HUES64 (cell line): ENCODE measurements around the gene SLC39A11.

ENCODE experiments used
- H3K27ac ChIP-seq: 2 replicates; pipeline ENCODE4 v1.7.0; 2013; ENCODE audit warnings: low read depth, low read length, inconsistent platforms
- H3K27me3 ChIP-seq: 2 replicates; pipeline ENCODE4 v1.6.1; 2013; ENCODE audit warnings: mild to moderate bottlenecking, low read length; ENCODE audit not compliant: insufficient read depth
- H3K36me3 ChIP-seq: 2 replicates; pipeline ENCODE4 v1.6.1; 2013; ENCODE audit warnings: mild to moderate bottlenecking, low read length; ENCODE audit not compliant: insufficient read depth
- H3K4me1 ChIP-seq: 2 replicates; pipeline ENCODE4 v1.6.1; 2013; ENCODE audit warnings: mild to moderate bottlenecking, low read length, moderate library complexity; ENCODE audit not compliant: insufficient read depth
- H3K4me3 ChIP-seq: 2 replicates; pipeline ENCODE4 v1.5.1; 2013; ENCODE audit warnings: mild to moderate bottlenecking, low read length, moderate library complexity
- H3K9ac ChIP-seq: 2 replicates; pipeline ENCODE4 v1.6.1; 2013; ENCODE audit warnings: mild to moderate bottlenecking, low read depth, low read length
- H3K9me3 ChIP-seq: 2 replicates; pipeline ENCODE4 v1.6.1; 2013; ENCODE audit warnings: low read depth, low read length; ENCODE audit not compliant: insufficient read depth
- whole genome bisulfite sequencing: fragments of 150-250, 120-280 bp; methylation state at CpG from one replicate; pipeline ENCODE4 v1.1.7; 2013; ENCODE audit warnings: missing lambda C conversion rate; 5-methylcytosine and 5-hydroxymethylcytosine counted together

The SLC39A11 gene

DNA sequence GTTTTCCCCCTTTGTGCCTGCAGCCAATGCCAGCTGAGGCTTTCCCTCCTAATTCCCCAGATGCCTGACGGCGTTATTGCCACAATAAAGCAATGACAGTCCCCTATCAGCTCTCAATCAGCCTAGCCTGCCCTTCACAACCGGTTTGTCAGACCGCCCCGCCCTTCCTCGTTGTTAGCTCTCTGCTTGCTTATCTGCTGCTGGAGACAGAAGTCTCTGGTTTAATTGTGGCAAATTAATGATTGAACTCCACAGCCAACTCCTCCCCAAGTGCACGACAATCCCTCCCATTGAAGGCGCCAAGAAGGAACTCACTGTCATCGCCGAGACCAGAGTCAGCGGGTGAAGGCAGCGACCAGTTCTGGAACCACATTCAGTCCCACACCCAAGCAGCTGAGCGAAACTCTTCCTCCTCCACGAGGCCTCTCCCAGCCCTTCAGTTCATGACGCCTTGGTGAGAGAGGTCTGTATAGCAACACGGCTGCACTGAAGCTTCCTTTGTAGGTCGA lies 474.4 kb downstream of the SLC39A11 start:
- WGBS = 74% methylated on average over 17 of the region's 17 CpGs
- Histone ChIP-seq H3K27ac (no peak overlapping the region), H3K9ac (no peak overlapping the region), H3K4me3 (no peak overlapping the region), H3K36me3 (no peaks in the 10 kb centered on the region), H3K27me3 (peaks cover 8% of the 10 kb centered on the region; the same call in 1 of the 2 replicates), H3K4me1 (peaks cover 16% of the 10 kb centered on the region; the same call in 1 of the 2 replicates), H3K9me3 (no peaks in the 10 kb centered on the region)

DNA sequence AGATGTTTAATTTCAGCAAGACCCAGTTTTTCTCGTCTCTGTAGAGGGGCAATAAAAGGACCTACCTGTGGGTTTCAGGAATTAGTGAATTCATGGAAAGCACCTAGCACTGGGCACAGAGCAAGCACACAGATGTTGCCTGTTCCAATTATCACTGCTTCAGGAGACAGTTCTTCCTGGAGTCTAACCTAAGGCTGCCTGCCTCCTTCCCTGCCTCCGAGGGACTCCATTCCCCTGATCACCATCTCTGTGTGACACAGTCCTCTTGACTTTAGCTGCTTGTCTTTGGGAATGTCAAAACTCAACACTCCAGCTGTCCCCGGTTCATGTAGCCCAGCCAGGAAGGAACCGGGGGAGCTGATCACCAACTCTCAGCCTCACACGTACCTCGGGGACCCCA lies 474.9 kb downstream of the SLC39A11 start:
- no peak overlapping the region for H3K27ac ChIP-seq
- H3K27me3 ChIP-seq = peaks cover 8% of the 10 kb centered on the region; the same call in 1 of the 2 replicates
- no peaks in the 10 kb centered on the region for H3K36me3 ChIP-seq
- peaks cover 16% of the 10 kb centered on the region; the same call in 1 of the 2 replicates for H3K4me1 ChIP-seq
- H3K4me3 ChIP-seq = no peak overlapping the region
- H3K9me3 ChIP-seq = no peaks in the 10 kb centered on the region
- WGBS = 90% methylated on average over 6 of the region's 6 CpGs
- no peak overlapping the region for H3K9ac ChIP-seq

DNA sequence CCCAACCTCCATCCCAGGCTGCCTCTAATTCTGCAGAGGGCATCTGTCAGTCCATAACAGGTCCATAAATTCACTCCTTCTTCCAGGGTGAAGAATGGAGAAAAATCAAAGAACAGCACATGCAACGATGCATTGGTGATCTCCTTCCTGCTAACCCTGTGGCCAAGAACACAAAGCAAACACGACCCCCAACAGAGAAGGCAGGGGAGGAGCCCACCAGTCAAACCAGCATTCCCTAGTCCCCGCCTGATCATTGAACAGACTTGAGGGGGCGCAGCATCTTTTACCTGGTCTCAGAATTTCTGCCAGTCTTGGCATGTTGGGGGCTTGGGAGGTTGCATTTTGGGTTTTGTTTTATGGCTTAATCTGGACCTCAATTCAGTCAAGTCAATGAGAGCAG lies 476.0 kb downstream of the SLC39A11 start:
- H3K9ac ChIP-seq = no peak overlapping the region
- WGBS = 56% methylated on average over 4 of the region's 4 CpGs
- H3K36me3 ChIP-seq = no peaks in the 10 kb centered on the region
- no peak overlapping the region for H3K4me3 ChIP-seq
- H3K9me3 ChIP-seq = no peaks in the 10 kb centered on the region
- no peak overlapping the region for H3K27ac ChIP-seq
- peaks cover 8% of the 10 kb centered on the region; the same call in 1 of the 2 replicates for H3K27me3 ChIP-seq
- peaks cover 16% of the 10 kb centered on the region; the same call in 1 of the 2 replicates for H3K4me1 ChIP-seq

DNA sequence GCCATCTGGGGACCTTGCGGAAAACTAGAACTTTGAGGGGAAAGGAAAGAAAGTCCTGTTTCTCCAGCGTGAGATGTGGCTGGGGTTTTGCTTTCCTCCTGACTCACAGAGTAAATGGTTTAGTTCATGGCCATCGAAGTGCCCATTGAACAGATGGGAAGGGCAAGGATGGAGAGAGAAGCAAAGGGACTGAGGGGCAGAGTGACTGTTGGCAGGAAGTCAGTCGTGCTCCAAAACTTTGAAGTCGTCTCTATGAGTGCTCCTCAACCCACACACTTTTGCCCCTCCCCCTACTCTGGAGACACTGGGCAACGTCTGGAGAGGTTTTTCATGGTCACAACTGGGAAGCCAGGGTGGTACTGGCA lies 476.9 kb downstream of the SLC39A11 start:
- no peaks in the 10 kb centered on the region for H3K9me3 ChIP-seq
- H3K27me3 ChIP-seq = peaks cover 8% of the 10 kb centered on the region; the same call in 1 of the 2 replicates
- peak overlapping the region; percentile 35; the same call in 1 of the 2 replicates for H3K4me3 ChIP-seq
- no peaks in the 10 kb centered on the region for H3K36me3 ChIP-seq
- no peak overlapping the region for H3K9ac ChIP-seq
- H3K4me1 ChIP-seq = peaks cover 16% of the 10 kb centered on the region; the same call in 1 of the 2 replicates
- WGBS = 68% methylated on average over 6 of the region's 6 CpGs
- no peak overlapping the region for H3K27ac ChIP-seq

DNA sequence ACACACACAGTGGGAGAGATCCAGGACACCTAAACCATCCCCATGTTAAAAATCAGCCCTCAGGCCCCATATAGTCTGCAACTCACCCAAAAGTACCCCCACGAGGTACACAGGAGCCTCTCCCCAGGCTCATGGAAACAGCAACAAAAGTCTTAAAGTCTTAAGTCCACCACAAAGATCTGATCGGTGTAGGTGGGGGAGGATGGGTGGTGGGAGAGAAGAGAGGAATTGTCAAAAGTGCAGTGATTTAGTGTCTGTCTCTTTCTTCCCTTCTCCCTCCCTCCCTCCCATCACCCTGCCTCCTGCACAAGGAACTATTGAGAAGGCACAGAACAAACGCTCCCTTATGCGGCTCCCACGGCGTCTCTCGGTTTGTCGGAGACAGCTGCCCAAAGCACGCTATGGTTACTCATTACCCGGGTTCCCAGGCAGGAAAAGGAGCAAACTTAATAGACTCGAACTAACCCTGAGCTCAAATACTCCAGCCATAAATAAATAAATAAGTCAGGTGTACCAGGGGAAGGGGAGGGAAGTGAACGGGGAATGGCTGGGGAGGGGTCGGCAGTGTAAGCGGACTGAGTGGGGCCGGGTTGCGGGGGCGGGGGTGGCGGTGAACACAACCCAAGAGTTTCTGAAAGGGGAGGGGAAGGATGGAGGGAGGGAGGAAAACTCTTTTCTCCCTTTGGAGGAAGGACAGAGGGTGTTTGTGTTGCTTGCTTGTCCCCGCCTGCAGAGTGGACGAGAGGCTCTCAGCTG lies 477.4 kb downstream of the SLC39A11 start:
- Histone ChIP-seq H3K36me3 (no peaks in the 10 kb centered on the region), H3K27me3 (peaks cover 8% of the 10 kb centered on the region; the same call in 1 of the 2 replicates), H3K27ac (no peak overlapping the region), H3K9ac (no peak overlapping the region), H3K9me3 (no peaks in the 10 kb centered on the region), H3K4me1 (peaks cover 16% of the 10 kb centered on the region; the same call in 1 of the 2 replicates), H3K4me3 (peak overlapping the region; percentile 35)
- WGBS = 22% methylated on average over 19 of the region's 20 CpGs

DNA sequence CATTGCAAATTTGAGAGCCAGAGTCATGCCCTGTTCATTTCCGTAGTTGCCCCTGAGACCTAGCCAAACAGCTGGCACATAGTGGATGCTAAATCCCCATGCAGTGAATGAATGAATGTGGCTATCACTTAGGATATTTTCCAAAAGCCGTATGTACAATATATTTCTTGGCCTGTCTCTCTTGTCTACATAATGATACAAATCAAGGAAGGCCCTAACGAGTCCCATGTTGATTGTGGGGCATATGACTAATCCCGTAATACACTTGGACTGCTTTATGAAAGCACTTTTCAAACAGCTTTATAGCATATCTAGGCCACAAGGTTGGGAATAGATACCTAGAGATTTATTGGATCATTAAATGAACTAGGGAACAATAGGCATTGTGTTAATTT lies 478.0 kb downstream of the SLC39A11 start:
- Histone ChIP-seq H3K27me3 (peaks cover 8% of the 10 kb centered on the region; the same call in 1 of the 2 replicates), H3K9ac (no peak overlapping the region), H3K27ac (no peak overlapping the region), H3K4me3 (no peak overlapping the region), H3K36me3 (no peaks in the 10 kb centered on the region), H3K9me3 (no peaks in the 10 kb centered on the region), H3K4me1 (peaks cover 16% of the 10 kb centered on the region; the same call in 1 of the 2 replicates)
- 95% methylated on average over 3 of the region's 4 CpGs for WGBS

DNA sequence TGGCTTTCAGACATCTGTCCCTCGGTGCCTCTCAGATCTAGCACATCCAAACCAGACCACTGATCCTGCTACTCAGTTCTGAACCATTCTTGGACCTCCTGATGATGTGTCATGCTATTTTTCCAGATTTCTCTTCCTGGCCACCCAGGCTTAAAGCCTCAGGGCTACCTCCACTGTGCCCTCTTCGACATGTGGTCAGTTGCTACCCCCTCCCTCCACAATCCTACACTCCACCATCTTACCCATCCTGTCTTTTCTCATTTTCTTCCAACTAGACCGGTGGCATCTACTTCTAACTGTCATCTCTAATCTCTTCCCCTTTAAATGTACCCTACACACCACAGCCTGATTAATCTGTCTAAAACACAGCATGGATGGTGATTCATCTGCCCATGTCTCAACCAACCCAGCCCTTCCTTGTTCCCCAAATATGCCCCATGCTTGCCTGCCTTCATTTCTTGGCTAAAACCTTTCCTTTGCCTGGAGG lies 478.6 kb downstream of the SLC39A11 start:
- Histone ChIP-seq H3K4me3 (no peak overlapping the region), H3K27ac (no peak overlapping the region)

DNA sequence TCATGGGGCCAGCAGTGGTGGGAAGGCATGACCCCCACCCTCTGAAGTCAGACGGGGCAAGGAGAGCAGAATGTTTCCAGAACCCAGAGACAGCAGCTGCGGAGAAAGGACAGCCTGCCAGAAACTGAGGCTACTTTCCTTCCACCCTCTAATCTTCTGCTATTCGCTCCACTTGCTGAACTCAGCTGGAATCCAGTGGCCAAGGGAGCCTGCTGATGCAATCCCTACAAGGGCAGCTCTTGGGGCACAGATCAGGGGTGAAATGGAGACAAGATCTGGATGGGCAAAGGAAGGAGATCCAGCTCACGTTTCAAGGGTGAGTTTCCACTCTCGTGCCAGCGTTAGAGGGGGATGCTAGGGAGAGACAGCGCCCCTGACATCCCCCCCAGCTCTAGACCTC lies 479.1 kb downstream of the SLC39A11 start:
- H3K36me3 ChIP-seq = no peaks in the 10 kb centered on the region
- H3K9me3 ChIP-seq = no peaks in the 10 kb centered on the region
- H3K27me3 ChIP-seq = peaks cover 8% of the 10 kb centered on the region; the same call in 1 of the 2 replicates
- no peak overlapping the region for H3K27ac ChIP-seq
- WGBS = 75% methylated on average over 7 of the region's 7 CpGs
- peaks cover 16% of the 10 kb centered on the region; the same call in 1 of the 2 replicates for H3K4me1 ChIP-seq
- no peak overlapping the region for H3K4me3 ChIP-seq
- no peak overlapping the region for H3K9ac ChIP-seq

More for the DNA sequence above, 478.6 kb downstream of the SLC39A11 start:
- no peak overlapping the region for H3K9ac ChIP-seq
- peaks cover 8% of the 10 kb centered on the region; the same call in 1 of the 2 replicates for H3K27me3 ChIP-seq
- no peaks in the 10 kb centered on the region for H3K9me3 ChIP-seq
- no peaks in the 10 kb centered on the region for H3K36me3 ChIP-seq
- WGBS = 89% methylated on average over 3 of the region's 3 CpGs
- peaks cover 16% of the 10 kb centered on the region; the same call in 1 of the 2 replicates for H3K4me1 ChIP-seq

DNA sequence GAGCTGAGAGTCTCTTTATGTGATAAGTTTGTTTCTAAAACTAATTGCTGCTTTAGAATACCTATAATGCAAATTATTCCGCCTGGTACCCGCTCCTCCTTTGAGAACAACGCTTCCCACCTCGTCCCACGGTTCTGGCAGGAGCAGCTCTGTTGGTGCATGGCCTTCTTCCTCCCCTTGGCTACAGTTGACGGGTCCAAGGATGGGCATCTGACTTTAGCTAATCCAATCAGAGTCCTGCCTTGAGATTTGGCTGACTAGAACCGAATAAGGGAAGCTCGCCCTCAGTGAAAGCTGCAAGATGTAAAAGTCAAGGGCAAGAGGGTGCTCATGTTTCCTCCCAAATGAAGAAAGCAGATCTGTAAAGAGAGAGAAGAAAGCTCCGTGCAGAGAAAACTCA lies 481.3 kb downstream of the SLC39A11 start:
- H3K4me1 ChIP-seq = peaks cover 14% of the 10 kb centered on the region; the same call in 1 of the 2 replicates
- H3K27me3 ChIP-seq = peaks cover 8% of the 10 kb centered on the region; the same call in 1 of the 2 replicates
- H3K4me3 ChIP-seq = no peak overlapping the region
- 86% methylated on average over 9 of the region's 9 CpGs for WGBS
- no peak overlapping the region for H3K27ac ChIP-seq
- H3K9me3 ChIP-seq = no peaks in the 10 kb centered on the region
- H3K9ac ChIP-seq = no peak overlapping the region
- H3K36me3 ChIP-seq = no peaks in the 10 kb centered on the region

DNA sequence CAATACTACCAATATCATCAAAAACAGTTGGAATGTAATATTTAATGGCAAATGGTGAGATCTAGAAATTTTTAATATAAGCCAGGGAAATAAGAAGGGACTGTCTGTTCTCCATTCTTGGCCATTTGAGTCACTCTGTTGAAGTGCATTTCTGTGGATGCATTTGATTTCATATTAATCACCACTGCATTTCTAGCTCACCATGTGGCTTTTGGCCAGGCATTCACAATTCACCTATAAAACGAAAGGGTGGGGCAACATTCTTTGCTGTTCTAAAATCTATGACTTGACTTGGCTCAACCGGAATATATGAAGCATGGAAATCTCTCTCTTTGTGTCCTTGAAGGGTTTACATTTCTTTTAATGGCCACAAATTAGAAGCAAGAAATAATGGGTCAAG lies 483.0 kb downstream of the SLC39A11 start:
- H3K4me3 ChIP-seq = no peak overlapping the region
- peaks cover 9% of the 10 kb centered on the region; the same call in 1 of the 2 replicates for H3K4me1 ChIP-seq
- WGBS = 99% methylated on average over 2 of the region's 2 CpGs
- no peak overlapping the region for H3K27ac ChIP-seq
- H3K9ac ChIP-seq = no peak overlapping the region
- no peaks in the 10 kb centered on the region for H3K36me3 ChIP-seq
- H3K9me3 ChIP-seq = no peaks in the 10 kb centered on the region
- H3K27me3 ChIP-seq = peaks cover 3% of the 10 kb centered on the region; the same call in 1 of the 2 replicates

DNA sequence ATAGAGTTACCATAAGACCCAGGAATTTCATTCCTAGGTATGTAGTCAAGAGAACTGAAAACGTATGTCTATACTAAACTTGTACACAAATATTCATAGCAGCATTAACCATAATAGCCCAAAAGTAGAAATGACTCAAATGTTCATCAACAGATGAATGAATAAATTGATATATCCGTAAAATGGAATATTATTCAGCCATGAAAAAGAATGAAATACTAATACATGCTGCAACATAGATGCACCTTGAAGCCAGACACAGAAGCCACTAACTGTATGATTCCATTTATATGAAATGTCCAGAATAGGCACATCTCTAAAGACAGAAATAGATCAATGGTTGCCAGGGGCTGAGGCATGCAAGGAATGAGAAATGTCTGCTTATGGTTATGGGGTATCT lies 484.1 kb downstream of the SLC39A11 start:
- Histone ChIP-seq H3K9ac (no peak overlapping the region), H3K9me3 (no peaks in the 10 kb centered on the region), H3K27ac (no peak overlapping the region), H3K4me1 (peaks cover 3% of the 10 kb centered on the region), H3K27me3 (no peaks in the 10 kb centered on the region), H3K4me3 (no peak overlapping the region), H3K36me3 (no peaks in the 10 kb centered on the region)
- no CpG with 5 or more reads among the region's 2 CpGs for WGBS
